Activated B cell treated with CpG ODN at 0.5 μM for 24 hours (primary cell): Measurements from ENCODE around the gene RBMS3. TPM values are rescaled to one million over a fixed set of nuclear protein-coding genes. Genes with fewer than 3 reads are reported as not detected.

Experiments used
- ATAC-seq: fragments of 200-7000 bp; cut with Tn5 transposase; one replicate; pipeline ENCODE4 v1.10.0; 2021; ENCODE audit warnings: low read depth, mild to moderate bottlenecking, moderate library complexity
- CTCF ChIA-PET: fragments of 350-600 bp; sonication (Branson Sonifier 250); formaldehyde crosslinking; loops from one replicate; lab custom pipeline; 2021; ENCODE audit warnings: antibody characterized with exemption; lab: Charles Lee
- POLR2A ChIA-PET: fragments of 350-600 bp; sonication (Branson Sonifier 250); formaldehyde crosslinking; loops from one replicate; lab custom pipeline; 2021; ENCODE audit warnings: antibody characterized with exemption; lab: Charles Lee
- DNase-seq: peaks from one replicate; pipeline ENCODE4 v3.0.0; 2022
- H3K27ac Mint-ChIP-seq: one replicate; pipeline ENCODE4 v1.8.0; 2020; ENCODE audit warnings: mixed read lengths
- H3K27me3 Mint-ChIP-seq: one replicate; pipeline ENCODE4 v1.8.0; 2021; ENCODE audit warnings: mixed read lengths
- H3K36me3 Mint-ChIP-seq: one replicate; pipeline ENCODE4 v1.8.0; 2021; ENCODE audit warnings: low read depth, mixed read lengths
- H3K4me1 Mint-ChIP-seq: one replicate; pipeline ENCODE4 v1.8.0; 2021; ENCODE audit warnings: mixed read lengths
- H3K4me3 Mint-ChIP-seq: one replicate; pipeline ENCODE4 v1.8.0; 2020; ENCODE audit warnings: mild to moderate bottlenecking, mixed read lengths
- H3K9me3 Mint-ChIP-seq: one replicate; pipeline ENCODE4 v1.8.0; 2020; ENCODE audit warnings: mixed read lengths
- CTCF ChIP-seq: fragments of 200-600 bp; IDR thresholded peaks from one replicate; pipeline ENCODE4 v1.8.0; 2022; ENCODE audit warnings: antibody characterized with exemption, mild to moderate bottlenecking
- intact Hi-C: fragments of 100-400 bp; cut with micrococcal nuclease; formaldehyde crosslinking; loops from one replicate; pipeline ENCODE4 v1.15.1; 2024
- total RNA-seq: library from RNA; stranded (reverse); gene quantifications from 2 replicates; pipeline ENCODE4 v1.2.3, GENCODE V29; 2022

The RBMS3 gene
- total RNA-seq, 1 donor from 2014 or later = 0.31 TPM

GRCh38 chr3:29890801-29891200, 609.9 kb downstream of the RBMS3 start:
- ChIA-PET POLR2A (no interaction called here), CTCF (no interaction called here)
- Mint-ChIP-seq H3K9me3 (peaks cover 2% of the 10 kb centered on the region), H3K27me3 (no peaks in the 10 kb centered on the region), H3K27ac (no peak overlapping the region), H3K4me1 (no peaks in the 10 kb centered on the region), H3K4me3 (no peak overlapping the region), H3K36me3 (no peaks in the 10 kb centered on the region)
- DNase-seq = no peak
- no peak for TF ChIP-seq CTCF
- intact Hi-C loops = no loop called here
- ATAC-seq = no peak

GRCh38 chr3:29892976-29893554, 612.2 kb downstream of the RBMS3 start:
- no peak for TF ChIP-seq CTCF
- intact Hi-C loops = no loop called here
- Mint-ChIP-seq H3K4me3 (no peak overlapping the region), H3K27ac (no peak overlapping the region), H3K4me1 (no peaks in the 10 kb centered on the region), H3K27me3 (no peaks in the 10 kb centered on the region), H3K9me3 (no peaks in the 10 kb centered on the region), H3K36me3 (no peaks in the 10 kb centered on the region)
- ChIA-PET CTCF (no interaction called here), POLR2A (no interaction called here)
- ATAC-seq (no peak), DNase-seq (no peak)

- no peaks in the 10 kb centered on the region for H3K4me1 Mint-ChIP-seq
Observed at GRCh38 chr3:29896856-29897255, 616.0 kb downstream of the RBMS3 start.

GRCh38 chr3:29898171-29898965, 617.5 kb downstream of the RBMS3 start:
- H3K36me3 Mint-ChIP-seq = no peaks in the 10 kb centered on the region
- no peaks in the 10 kb centered on the region for H3K27me3 Mint-ChIP-seq
- no peaks in the 10 kb centered on the region for H3K4me1 Mint-ChIP-seq
- H3K4me3 Mint-ChIP-seq = no peak overlapping the region
- TF ChIP-seq CTCF = no peak
- ATAC-seq = no peak
- no peaks in the 10 kb centered on the region for H3K9me3 Mint-ChIP-seq
- CTCF ChIA-PET = no interaction called here
- no peak overlapping the region for H3K27ac Mint-ChIP-seq
- intact Hi-C loops = no loop called here
- DNase-seq = no peak
- POLR2A ChIA-PET = no interaction called here

More at GRCh38 chr3:29896856-29897255, 616.0 kb downstream of the RBMS3 start:
- POLR2A ChIA-PET = no interaction called here
- no peak for TF ChIP-seq CTCF
- no peaks in the 10 kb centered on the region for H3K36me3 Mint-ChIP-seq
- no peak for DNase-seq
- no peak overlapping the region for H3K4me3 Mint-ChIP-seq
- no peak overlapping the region for H3K27ac Mint-ChIP-seq
- intact Hi-C loops = no loop called here
- ATAC-seq = no peak
- H3K9me3 Mint-ChIP-seq = no peaks in the 10 kb centered on the region
- H3K27me3 Mint-ChIP-seq = no peaks in the 10 kb centered on the region
- CTCF ChIA-PET = no interaction called here

GRCh38 chr3:29899021-29899420, 618.1 kb downstream of the RBMS3 start:
- intact Hi-C loops = no loop called here
- ATAC-seq = no peak
- POLR2A ChIA-PET = no interaction called here
- no peak overlapping the region for H3K4me3 Mint-ChIP-seq
- no peak for TF ChIP-seq CTCF
- no peak for DNase-seq
- no peaks in the 10 kb centered on the region for H3K27me3 Mint-ChIP-seq
- no peak overlapping the region for H3K27ac Mint-ChIP-seq
- no peaks in the 10 kb centered on the region for H3K4me1 Mint-ChIP-seq
- no peaks in the 10 kb centered on the region for H3K36me3 Mint-ChIP-seq
- H3K9me3 Mint-ChIP-seq = no peaks in the 10 kb centered on the region
- CTCF ChIA-PET = no interaction called here
